NCI-H2196 treated with DMSO at 0.1 percent for 48 hours (cell line): ENCODE results near the gene EFTUD2.

ENCODE experiments used
- DNase-seq: peaks from one replicate; lab custom pipeline; 2025; ENCODE audit not compliant: unreplicated experiment; lab: John Stamatoyannopoulos, UW

Gene EFTUD2

GRCh38 chr17:44925731-44926697, 26.8 kb upstream of the EFTUD2 start:
- DNase-seq: no peak

GRCh38 chr17:44924107-44924544, 24.9 kb upstream of the EFTUD2 start:
- no peak for DNase-seq

GRCh38 chr17:44922746-44923470, 23.7 kb upstream of the EFTUD2 start:
- DNase-seq: no peak

- no peak for DNase-seq
Observed at GRCh38 chr17:44922136-44922535, 22.9 kb upstream of the EFTUD2 start.

GRCh38 chr17:44921122-44921882, 22.1 kb upstream of the EFTUD2 start:
- no peak for DNase-seq

GRCh38 chr17:44920565-44920940, 21.3 kb upstream of the EFTUD2 start:
- DNase-seq: no peak

GRCh38 chr17:44919885-44920564, 20.8 kb upstream of the EFTUD2 start:
- peak; percentile 69 for DNase-seq

- DNase-seq: no peak
Observed at GRCh38 chr17:44919411-44919810, 20.2 kb upstream of the EFTUD2 start.

GRCh38 chr17:44918006-44918405, 18.8 kb upstream of the EFTUD2 start:
- no peak for DNase-seq

GRCh38 chr17:44917456-44917855, 18.2 kb upstream of the EFTUD2 start:
- DNase-seq: no peak

GRCh38 chr17:44916781-44917241, 17.6 kb upstream of the EFTUD2 start:
- no peak for DNase-seq

GRCh38 chr17:44915862-44916780, 16.9 kb upstream of the EFTUD2 start:
- no peak for DNase-seq

GRCh38 chr17:44915321-44915726, 16.1 kb upstream of the EFTUD2 start, which contains the start of gene GFAP:
Gene GFAP, minus strand, starts transcription at chr17:44915500. Its CDS starts 14 bp downstream, at chr17:44915486.
- no peak for DNase-seq

- DNase-seq: no peak
Observed at GRCh38 chr17:44914698-44915271, 15.5 kb upstream of the EFTUD2 start.

- DNase-seq: no peak
Observed at GRCh38 chr17:44914148-44914547, 14.9 kb upstream of the EFTUD2 start.

GRCh38 chr17:44913676-44914075, 14.4 kb upstream of the EFTUD2 start:
- DNase-seq: no peak

- no peak for DNase-seq
Observed at GRCh38 chr17:44912763-44913544, 13.7 kb upstream of the EFTUD2 start.
